ENCODE data around the gene SRL.
"Not testable (repeated sequence)": the region's sequence is repeated elsewhere in the genome, so short reads cannot be mapped to it uniquely, and the experiment has no call there.

SRL gene

DNA sequence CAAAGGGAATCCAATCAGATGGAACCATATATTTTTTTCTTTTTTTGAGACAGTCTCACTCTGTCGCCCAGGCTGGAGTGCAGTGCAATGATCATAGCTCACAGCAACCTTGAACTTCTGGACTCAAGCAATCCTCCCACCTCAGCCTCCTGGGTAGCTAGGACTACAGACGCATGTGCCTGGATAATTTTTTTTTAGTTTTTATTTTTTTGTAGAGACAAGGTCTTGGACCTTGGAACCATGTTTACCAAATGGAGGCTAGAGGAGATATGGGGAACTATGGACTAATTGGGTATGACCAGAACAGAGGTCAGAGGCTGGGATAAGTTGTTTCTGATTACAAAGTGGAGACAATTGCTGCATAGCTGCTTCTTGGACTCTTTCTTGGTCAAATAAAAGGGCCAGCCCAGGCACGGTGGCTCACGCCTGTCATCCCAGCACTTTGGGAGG is 84.5 kb downstream of the SRL start:
- Histone ChIP-seq H3K9me2 (replicated peaks; ENCODE audit: insufficient read depth, low read length) (no peaks in the 10 kb centered on the region), H3F3A (ENCODE audit: insufficient read depth, low read length) (no peaks in the 10 kb centered on the region), H3K36me3 (replicated peaks; ENCODE audit: insufficient read depth, low read length) (no peaks in the 10 kb centered on the region), H3K79me2 (ENCODE audit: low read length) (no peaks in the 10 kb centered on the region), H3K4me1 (ENCODE audit: low read length) (no peaks in the 10 kb centered on the region), H3K9me3 (replicated peaks; ENCODE audit: insufficient read depth, low read length) (no peaks in the 10 kb centered on the region), H3K9ac (ENCODE audit: low read length) (no peak overlapping the region), H3K4me2 (ENCODE audit: low read depth, low read length) (no peak overlapping the region), H3K4me3 (ENCODE audit: low read length) (no peak overlapping the region), H3K27me3 (replicated peaks; ENCODE audit: insufficient read depth, low read length) (peaks cover 8% of the 10 kb centered on the region; the same call in 1 of the 2 replicates), H3K27ac (ENCODE audit: low read length) (no peak overlapping the region), H4K20me1 (ENCODE audit: insufficient read depth, low read length) (no peaks in the 10 kb centered on the region), H2AFZ (ENCODE audit: low read length) (no peak overlapping the region)
- no peak for DNase-seq
- TF ChIP-seq EZH2 (optimal IDR thresholded peaks at IDR 0.05; ENCODE audit: low read depth, low read length) (no peak), EZH2phosphoT487 (IDR thresholded peaks at IDR 0.05; ENCODE audit: low read length) (no peak)
- TF ChIP-seq, protein P1, sequence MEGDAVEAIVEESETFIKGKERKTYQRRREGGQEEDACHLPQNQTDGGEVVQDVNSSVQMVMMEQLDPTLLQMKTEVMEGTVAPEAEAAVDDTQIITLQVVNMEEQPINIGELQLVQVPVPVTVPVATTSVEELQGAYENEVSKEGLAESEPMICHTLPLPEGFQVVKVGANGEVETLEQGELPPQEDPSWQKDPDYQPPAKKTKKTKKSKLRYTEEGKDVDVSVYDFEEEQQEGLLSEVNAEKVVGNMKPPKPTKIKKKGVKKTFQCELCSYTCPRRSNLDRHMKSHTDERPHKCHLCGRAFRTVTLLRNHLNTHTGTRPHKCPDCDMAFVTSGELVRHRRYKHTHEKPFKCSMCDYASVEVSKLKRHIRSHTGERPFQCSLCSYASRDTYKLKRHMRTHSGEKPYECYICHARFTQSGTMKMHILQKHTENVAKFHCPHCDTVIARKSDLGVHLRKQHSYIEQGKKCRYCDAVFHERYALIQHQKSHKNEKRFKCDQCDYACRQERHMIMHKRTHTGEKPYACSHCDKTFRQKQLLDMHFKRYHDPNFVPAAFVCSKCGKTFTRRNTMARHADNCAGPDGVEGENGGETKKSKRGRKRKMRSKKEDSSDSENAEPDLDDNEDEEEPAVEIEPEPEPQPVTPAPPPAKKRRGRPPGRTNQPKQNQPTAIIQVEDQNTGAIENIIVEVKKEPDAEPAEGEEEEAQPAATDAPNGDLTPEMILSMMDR (IDR thresholded peaks at IDR 0.05; ENCODE audit: low read length), result no peak

DNA sequence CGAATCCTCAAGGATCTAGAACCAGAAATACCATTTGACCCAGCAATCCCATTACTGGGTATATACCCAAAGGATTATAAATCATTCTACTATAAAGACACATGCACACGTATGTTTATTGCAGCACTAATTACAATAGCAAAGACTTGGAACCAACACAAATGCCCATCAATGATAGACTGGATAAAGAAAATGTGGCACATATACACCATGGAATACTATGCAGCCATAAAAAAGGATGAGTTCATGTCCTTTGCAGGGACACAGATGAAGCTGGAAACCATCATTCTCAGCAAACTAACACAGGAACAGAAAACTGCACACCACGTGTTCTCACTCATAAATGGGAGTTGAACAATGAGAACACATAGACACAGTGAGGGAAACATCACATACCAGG is 85.4 kb downstream of the SRL start:
- H3K4me3 ChIP-seq (ENCODE audit: low read length); H4K20me1 ChIP-seq (ENCODE audit: insufficient read depth, low read length); H3K36me3 ChIP-seq (replicated peaks; ENCODE audit: insufficient read depth, low read length); H3K4me2 ChIP-seq (ENCODE audit: low read depth, low read length); H3K9me3 ChIP-seq (replicated peaks; ENCODE audit: insufficient read depth, low read length); H3K9ac ChIP-seq (ENCODE audit: low read length); H3K9me2 ChIP-seq (replicated peaks; ENCODE audit: insufficient read depth, low read length); H3F3A ChIP-seq (ENCODE audit: insufficient read depth, low read length); H3K4me1 ChIP-seq (ENCODE audit: low read length); DNase-seq; H2AFZ ChIP-seq (ENCODE audit: low read length); H3K27ac ChIP-seq (ENCODE audit: low read length); H3K79me2 ChIP-seq (ENCODE audit: low read length): not testable (repeated sequence)
- peaks cover 11% of the 10 kb centered on the region; the same call in 1 of the 2 replicates for H3K27me3 ChIP-seq (replicated peaks; ENCODE audit: insufficient read depth, low read length)

DNA sequence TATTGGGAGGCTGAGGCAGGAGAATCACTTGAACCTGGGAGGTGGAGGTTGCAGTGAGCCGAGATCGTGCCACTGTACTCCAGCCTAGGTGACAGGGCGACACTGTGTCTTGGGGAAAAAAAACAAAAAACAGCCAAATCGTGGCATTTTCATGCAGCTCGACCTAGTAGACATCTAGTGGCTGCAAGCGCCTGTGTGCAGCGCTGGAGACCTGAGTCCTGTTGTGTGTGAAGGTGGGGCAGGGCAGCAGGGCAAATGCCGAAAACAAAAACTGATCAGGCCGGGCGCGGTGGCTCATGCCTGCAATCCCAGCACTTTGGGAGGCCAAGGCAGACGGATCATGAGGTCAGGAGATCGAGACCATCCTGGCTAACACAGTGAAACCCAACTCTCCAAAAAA is 88.5 kb downstream of the SRL start:
- H3K4me2 ChIP-seq (ENCODE audit: low read depth, low read length); H2AFZ ChIP-seq (ENCODE audit: low read length); H3K9me3 ChIP-seq (replicated peaks; ENCODE audit: insufficient read depth, low read length); H3K9me2 ChIP-seq (replicated peaks; ENCODE audit: insufficient read depth, low read length); H3F3A ChIP-seq (ENCODE audit: insufficient read depth, low read length); H3K36me3 ChIP-seq (replicated peaks; ENCODE audit: insufficient read depth, low read length); DNase-seq; H3K27ac ChIP-seq (ENCODE audit: low read length); H4K20me1 ChIP-seq (ENCODE audit: insufficient read depth, low read length); H3K4me3 ChIP-seq (ENCODE audit: low read length); H3K79me2 ChIP-seq (ENCODE audit: low read length); H3K4me1 ChIP-seq (ENCODE audit: low read length); H3K27me3 ChIP-seq (replicated peaks; ENCODE audit: insufficient read depth, low read length); H3K9ac ChIP-seq (ENCODE audit: low read length): not testable (repeated sequence)

DNA sequence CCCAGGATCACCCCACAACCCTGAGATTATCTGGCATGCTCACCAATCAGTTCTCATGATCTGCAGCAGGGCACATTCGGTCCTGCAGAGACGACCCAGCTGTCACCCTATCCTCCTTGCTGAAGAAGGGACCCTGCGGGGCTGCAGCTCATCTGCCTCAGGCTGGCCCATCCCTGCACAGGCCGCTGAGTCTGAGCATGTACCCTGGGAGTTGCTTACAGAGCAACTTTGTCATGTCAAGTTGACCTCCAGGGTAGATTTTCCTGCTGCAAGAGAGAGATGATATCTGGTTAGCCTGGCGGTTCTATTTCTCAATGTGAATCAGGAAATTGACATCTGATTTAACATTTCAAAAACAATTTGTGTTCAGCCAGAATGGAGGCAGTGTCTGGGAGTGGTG is 89.6 kb downstream of the SRL start:
- H3K4me2 ChIP-seq (ENCODE audit: low read depth, low read length), result no peak overlapping the region
- TF ChIP-seq EZH2phosphoT487 (IDR thresholded peaks at IDR 0.05; ENCODE audit: low read length), result no peak
- no peak for TF ChIP-seq EZH2 (optimal IDR thresholded peaks at IDR 0.05; ENCODE audit: low read depth, low read length)
- TF ChIP-seq, protein P1 (IDR thresholded peaks at IDR 0.05; ENCODE audit: low read length), result no peak
- H3K27me3 ChIP-seq (replicated peaks; ENCODE audit: insufficient read depth, low read length), result peaks cover 3% of the 10 kb centered on the region; the same call in 1 of the 2 replicates
- H3F3A ChIP-seq (ENCODE audit: insufficient read depth, low read length), result no peaks in the 10 kb centered on the region
- no peaks in the 10 kb centered on the region for H3K79me2 ChIP-seq (ENCODE audit: low read length)
- no peaks in the 10 kb centered on the region for H3K4me1 ChIP-seq (ENCODE audit: low read length)
- H3K4me3 ChIP-seq (ENCODE audit: low read length), result no peak overlapping the region
- H3K36me3 ChIP-seq (replicated peaks; ENCODE audit: insufficient read depth, low read length), result no peaks in the 10 kb centered on the region
- no peaks in the 10 kb centered on the region for H3K9me3 ChIP-seq (replicated peaks; ENCODE audit: insufficient read depth, low read length)
- no peaks in the 10 kb centered on the region for H3K9me2 ChIP-seq (replicated peaks; ENCODE audit: insufficient read depth, low read length)
- H2AFZ ChIP-seq (ENCODE audit: low read length), result no peak overlapping the region
- no peak overlapping the region for H3K9ac ChIP-seq (ENCODE audit: low read length)
- no peaks in the 10 kb centered on the region for H4K20me1 ChIP-seq (ENCODE audit: insufficient read depth, low read length)
- no peak for DNase-seq
- H3K27ac ChIP-seq (ENCODE audit: low read length), result no peak overlapping the region

All from MM.1S (cell line).